SU-DHL-6 (cell line): ENCODE data around the gene OR1S2.

Experiments
- CTCF ChIP-seq: fragments of 200-600 bp; sonication (generic); IDR thresholded peaks from one replicate; pipeline ENCODE4 v1.5.1; 2017; ENCODE audit warnings: antibody characterized with exemption, mild to moderate bottlenecking, low read length, moderate library complexity; ENCODE audit not compliant: insufficient read depth, poor library complexity, severe bottlenecking
- EZH2phosphoT487 ChIP-seq: fragments of 200-600 bp; sonication (generic), shearing (Covaris generic); conservative IDR thresholded peaks from 2 replicates; pipeline ENCODE4 v1.6.1; 2018; ENCODE audit warnings: mild to moderate bottlenecking, antibody characterized with exemption, low read length, moderate library complexity, mixed read lengths

- no peak for TF ChIP-seq CTCF
- TF ChIP-seq EZH2phosphoT487, result no peak
These were observed 24.1 kb upstream of the OR1S2 start for GRCh38 chr11:58227956-58228615.
